Fibroblast of villous mesenchyme (primary cell): Measurements from ENCODE around the gene ATE1. TPM values are rescaled to one million over a fixed set of nuclear protein-coding genes. Genes with fewer than 3 reads are reported as not detected.
"Not testable (repeated sequence)": the region's sequence is repeated elsewhere in the genome, so short reads cannot be mapped to it uniquely, and the experiment has no call there.

ENCODE experiments used
- DNase-seq: peaks from one replicate; pipeline ENCODE4 v3.0.0-alpha.2; 2010; ENCODE audit warnings: low read depth
- H3K4me3 ChIP-seq: 2 replicates; pipeline ENCODE4 v1.5.1; 2011; ENCODE audit warnings: low read depth, mild to moderate bottlenecking, low read length
- total RNA-seq: library from RNA; depleted of rRNA; stranded (reverse); fragments of >200 nt; gene quantifications from 2 replicates; pipeline ENCODE4 v1.2.3, GENCODE V29; 2012
- TF ChIP-seq, protein P1 (sequence below): IDR thresholded peaks from 2 replicates; pipeline ENCODE4 v1.5.1; 2012; ENCODE audit warnings: low read depth, mild to moderate bottlenecking, low read length; ENCODE audit not compliant: insufficient read depth

The ATE1 gene
- total RNA-seq, 1 donor = 33.2 TPM

DNA sequence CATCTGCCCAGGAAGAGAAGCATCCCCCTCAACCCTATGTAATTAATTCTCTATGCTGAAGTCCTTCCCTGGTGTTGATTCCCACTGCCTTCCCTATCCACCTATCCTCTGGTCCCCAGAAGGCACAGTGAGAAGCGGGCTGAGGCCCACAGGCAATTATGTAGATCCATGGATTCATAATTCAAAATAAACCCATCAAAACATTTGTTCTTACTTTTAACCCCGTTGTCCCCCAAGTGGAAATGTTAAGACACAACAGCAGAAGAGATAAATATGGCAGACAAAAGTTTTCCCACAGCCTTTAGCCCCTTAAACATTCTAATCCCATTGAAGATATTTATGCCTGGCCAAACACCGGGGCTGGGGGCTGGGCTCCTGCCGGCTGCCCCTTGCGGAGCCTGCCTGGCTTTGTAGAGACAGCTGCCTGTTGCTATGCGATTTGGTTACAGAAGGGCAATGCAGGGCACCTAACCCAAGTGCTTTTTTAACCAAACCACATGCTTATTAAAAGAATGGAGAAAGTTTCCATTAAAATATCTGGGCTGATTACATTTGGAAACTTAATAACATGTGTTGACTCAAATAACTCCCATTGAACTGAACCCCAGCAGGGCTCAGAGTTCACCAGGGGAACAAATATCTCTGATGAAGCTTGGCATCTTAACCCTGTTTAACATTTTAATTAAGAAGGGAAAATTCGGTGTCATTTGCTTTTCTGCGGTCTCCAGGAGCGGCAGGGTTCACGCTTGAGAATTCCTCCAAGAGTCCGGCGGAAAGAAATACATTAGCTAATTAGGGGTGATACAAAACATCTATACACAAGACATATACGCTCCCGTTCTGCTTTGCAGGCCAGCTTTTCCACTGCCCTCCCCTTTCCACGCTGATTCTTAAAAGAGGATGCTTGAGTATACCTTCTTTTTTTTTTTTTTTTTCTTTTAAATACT lies 218.8 kb downstream of the ATE1 start:
- no peak for DNase-seq
- TF ChIP-seq, protein P1, sequence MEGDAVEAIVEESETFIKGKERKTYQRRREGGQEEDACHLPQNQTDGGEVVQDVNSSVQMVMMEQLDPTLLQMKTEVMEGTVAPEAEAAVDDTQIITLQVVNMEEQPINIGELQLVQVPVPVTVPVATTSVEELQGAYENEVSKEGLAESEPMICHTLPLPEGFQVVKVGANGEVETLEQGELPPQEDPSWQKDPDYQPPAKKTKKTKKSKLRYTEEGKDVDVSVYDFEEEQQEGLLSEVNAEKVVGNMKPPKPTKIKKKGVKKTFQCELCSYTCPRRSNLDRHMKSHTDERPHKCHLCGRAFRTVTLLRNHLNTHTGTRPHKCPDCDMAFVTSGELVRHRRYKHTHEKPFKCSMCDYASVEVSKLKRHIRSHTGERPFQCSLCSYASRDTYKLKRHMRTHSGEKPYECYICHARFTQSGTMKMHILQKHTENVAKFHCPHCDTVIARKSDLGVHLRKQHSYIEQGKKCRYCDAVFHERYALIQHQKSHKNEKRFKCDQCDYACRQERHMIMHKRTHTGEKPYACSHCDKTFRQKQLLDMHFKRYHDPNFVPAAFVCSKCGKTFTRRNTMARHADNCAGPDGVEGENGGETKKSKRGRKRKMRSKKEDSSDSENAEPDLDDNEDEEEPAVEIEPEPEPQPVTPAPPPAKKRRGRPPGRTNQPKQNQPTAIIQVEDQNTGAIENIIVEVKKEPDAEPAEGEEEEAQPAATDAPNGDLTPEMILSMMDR = no peak
- H3K4me3 ChIP-seq = no peak overlapping the region

DNA sequence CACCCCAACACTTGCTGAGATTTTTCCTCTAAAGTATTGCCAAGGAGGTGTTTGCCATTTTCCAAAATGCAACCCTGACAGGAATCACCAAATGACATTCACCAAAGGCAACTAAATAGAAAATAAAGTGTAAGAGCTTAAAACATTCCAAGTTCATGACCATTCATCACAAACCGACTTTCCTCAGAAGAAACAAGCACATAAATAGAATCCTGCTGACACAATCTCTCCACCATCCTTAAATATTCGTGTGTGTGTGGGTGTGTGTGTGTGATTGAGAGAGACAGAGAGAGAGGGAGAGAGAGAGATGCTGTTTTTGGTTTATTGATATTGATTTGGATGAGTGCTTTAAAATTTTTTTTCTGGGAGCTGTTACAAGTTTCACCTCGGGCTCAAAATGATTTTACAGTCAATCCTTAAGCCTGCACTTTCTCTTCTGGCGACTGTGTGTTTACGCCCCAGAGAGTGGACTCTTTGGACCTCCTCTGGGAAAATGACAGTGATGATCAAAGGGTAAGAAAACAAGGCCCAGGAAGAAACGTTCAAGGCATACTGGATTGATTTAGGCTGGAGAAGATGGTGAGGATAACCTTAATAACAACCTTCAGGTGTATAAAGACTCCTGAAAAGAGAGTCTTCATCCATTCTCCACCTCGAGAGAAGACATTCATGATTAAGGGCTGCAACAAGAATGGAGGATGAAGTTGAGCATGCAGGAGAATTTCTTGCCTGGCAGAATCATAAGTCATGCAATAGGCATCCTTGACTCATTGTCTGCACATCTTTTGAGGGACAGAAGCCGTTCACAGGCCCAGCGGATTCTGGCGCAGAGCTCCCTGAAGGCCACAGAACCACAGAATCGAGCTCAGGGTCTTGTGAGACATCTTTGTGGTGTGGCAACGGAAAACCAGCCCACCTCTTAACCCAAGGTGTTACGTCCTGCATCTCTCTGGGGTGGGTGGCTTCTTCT lies 225.2 kb downstream of the ATE1 start:
- TF ChIP-seq, protein P1 = no peak
- no peak overlapping the region for H3K4me3 ChIP-seq
- DNase-seq = peak; percentile 1

DNA sequence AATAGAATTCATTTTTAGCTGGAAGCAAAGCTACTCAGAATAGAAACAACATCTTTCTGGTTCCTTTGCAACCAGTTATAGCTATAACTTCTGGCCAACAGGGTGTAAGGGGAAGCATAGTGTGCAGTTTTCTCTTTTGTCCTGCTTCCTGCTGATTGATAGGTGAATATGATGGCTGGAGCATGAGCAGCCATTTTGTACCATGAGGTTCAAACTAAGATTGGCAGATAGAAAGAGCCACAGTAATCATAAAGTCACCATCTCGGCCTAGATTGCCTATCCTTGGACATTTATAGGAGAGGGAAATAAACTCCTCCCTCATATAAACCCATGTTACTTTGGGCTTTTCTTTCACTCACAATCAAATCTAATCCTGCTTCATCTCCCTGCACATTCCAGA lies 227.4 kb downstream of the ATE1 start:
- no peak for DNase-seq
- H3K4me3 ChIP-seq = no peak overlapping the region
- TF ChIP-seq, protein P1 = no peak

DNA sequence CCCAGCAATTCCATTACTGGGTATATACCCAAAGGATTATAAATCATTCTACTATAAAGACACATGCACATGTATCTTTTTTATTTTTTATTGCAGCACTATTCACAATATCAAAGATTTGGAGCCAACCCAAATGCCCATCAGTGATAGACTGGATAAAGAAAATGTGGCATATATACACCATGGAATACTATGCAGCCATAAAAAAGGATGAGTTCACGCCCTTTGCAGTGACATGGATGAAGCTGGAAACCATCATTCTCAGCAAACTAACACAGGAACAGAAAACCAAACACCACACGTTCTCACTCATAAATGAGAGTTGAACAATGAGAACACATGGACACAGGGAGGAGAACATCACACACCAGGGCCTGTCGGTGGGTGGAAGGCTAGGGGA lies 228.1 kb downstream of the ATE1 start:
- H3K4me3 ChIP-seq, DNase-seq: not testable (repeated sequence)

DNA sequence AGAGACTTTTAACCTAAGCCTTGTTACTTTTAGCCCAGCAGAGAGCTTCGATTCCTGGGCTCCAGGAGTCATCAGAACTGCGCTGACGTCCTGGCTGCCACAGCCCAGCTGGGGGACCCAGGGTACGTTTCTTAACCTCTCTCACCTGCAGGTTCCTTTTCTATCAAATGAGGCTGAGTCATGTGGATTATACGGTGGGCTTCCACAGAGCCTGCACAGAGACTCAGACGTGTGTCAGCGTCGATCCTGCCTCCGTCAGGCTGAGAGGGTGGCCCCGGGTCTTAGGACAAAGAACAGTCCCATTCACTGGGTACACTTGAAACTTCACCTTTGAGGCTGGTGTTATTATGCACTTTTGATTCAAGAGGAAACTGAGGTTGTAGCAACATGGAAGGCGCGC lies 228.9 kb downstream of the ATE1 start:
- TF ChIP-seq, protein P1 = no peak
- no peak overlapping the region for H3K4me3 ChIP-seq
- DNase-seq = no peak

DNA sequence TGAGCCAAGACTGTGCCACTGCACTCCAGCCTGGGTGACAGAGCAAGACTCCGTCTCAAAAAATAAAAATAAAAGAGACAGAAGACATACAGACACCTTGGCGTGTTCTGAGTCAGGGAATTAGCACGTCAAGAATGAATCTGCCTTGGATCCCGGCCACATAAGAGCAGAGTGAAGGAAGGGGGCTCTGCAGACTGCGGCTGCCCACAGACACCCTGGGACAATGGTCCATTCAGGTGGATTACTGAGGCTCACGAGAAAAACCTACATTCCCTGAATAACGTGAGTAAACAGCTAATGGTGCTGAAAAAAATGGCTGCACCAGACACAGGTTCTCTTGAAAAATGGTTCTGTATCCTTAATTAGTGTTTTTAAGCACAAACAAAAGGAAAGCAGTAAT lies 229.5 kb downstream of the ATE1 start:
- TF ChIP-seq, protein P1 = no peak
- DNase-seq = no peak

DNA sequence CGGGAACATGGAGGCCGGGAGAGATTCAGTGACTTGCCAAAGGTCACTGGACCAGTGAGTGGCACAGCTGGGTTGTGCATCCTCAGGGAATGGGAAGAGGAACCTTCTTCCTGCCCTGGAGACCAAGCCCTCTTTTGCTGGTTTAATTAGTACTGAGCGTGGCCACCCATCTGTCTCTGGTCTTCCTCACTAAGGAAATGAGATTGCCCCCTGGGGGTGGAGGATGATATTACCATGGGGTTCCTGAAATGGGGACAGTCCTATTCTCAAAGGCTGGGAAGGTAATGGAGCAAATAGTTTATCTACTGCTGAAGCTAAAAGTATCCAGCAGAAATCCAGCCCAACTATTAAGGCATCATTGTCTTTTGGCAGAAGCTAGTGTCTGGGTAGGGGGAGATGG lies 231.0 kb downstream of the ATE1 start:
- DNase-seq = peak; percentile 7
- no peak overlapping the region for H3K4me3 ChIP-seq
- TF ChIP-seq, protein P1 = peak; percentile 50

More for the DNA sequence above, 229.5 kb downstream of the ATE1 start:
- H3K4me3 ChIP-seq = no peak overlapping the region
